Adipocyte (in vitro differentiated cells): ENCODE data around the gene CFAP74.
"Not testable (repeated sequence)": the region's sequence is repeated elsewhere in the genome, so short reads cannot be mapped to it uniquely, and the experiment has no call there.

Experiments used
- DNase-seq: peaks from one replicate; pipeline ENCODE4 v3.0.0-alpha.2; 2015; ENCODE audit warnings: low read depth
- H3K27me3 ChIP-seq: replicated peaks from 2 replicates; pipeline ENCODE4 v1.7.0; 2013; ENCODE audit warnings: mild to moderate bottlenecking, low read length, moderate library complexity; ENCODE audit not compliant: control insufficient read depth, insufficient read depth
- H3K36me3 ChIP-seq: 2 replicates; pipeline ENCODE4 v1.7.0; 2013; ENCODE audit warnings: low read length, mild to moderate bottlenecking, moderate library complexity; ENCODE audit not compliant: control insufficient read depth, insufficient read depth, severe bottlenecking
- H3K4me1 ChIP-seq: 2 replicates; pipeline ENCODE4 v1.7.0; 2013; ENCODE audit warnings: mild to moderate bottlenecking, low read length, moderate library complexity; ENCODE audit not compliant: control insufficient read depth, insufficient read depth
- H3K4me3 ChIP-seq: 2 replicates; pipeline ENCODE4 v1.7.0; 2013; ENCODE audit warnings: mild to moderate bottlenecking, low read length, moderate library complexity
- H3K9ac ChIP-seq: 2 replicates; pipeline ENCODE4 v1.7.0; 2013; ENCODE audit warnings: mild to moderate bottlenecking, low read length, moderate library complexity
- H3K9me3 ChIP-seq: 2 replicates; pipeline ENCODE4 v1.7.0; 2013; ENCODE audit warnings: mild to moderate bottlenecking, low read length, moderate library complexity; ENCODE audit not compliant: control insufficient read depth

CFAP74 gene

DNA sequence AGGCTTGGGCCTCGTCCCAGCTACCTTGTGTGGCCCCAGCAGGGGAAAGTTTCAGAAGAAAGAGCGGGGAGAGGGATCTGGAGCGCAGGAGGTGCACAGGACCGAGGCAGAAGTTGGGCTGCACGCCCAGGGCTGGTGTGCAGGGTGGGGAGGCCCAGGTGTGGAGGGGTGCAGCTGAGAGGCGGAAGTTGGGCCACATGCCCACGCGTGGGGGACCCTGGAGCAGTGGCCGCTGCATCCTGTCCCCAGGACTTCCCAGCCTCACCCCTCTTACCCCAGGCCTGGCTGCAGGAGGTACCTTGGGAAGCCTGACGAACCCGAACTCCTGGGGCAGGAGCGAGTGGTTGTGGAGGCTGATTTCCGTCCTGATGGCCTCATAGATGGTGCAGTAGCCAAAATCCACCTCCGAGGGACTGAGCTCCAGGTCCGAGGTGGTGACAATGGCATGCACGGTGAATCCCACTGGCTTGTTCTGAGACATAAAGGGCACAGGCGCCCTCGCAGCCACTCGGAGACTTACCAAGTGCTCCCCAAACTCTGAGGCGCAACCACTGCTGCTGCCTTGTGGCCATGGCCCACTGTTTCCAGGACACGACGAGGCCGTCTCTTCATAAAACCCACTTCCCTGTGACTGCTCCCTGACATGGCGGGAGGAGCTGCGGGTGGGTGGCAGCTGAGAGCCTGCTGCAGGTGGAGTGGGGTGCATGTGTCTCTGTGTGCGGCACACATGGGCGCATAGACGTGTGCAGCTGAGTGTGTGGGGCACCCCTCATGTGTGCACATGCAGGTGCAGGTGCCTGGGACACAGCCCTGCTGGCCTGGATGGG lies 64.1 kb downstream of the CFAP74 start:
- H3K9ac ChIP-seq, result no peak overlapping the region
- DNase-seq, result no peak
- H3K4me3 ChIP-seq, result no peak overlapping the region
- H3K4me1 ChIP-seq, result no peaks in the 10 kb centered on the region
- peaks cover 58% of the 10 kb centered on the region for H3K27me3 ChIP-seq
- H3K9me3 ChIP-seq, result no peaks in the 10 kb centered on the region
- no peaks in the 10 kb centered on the region for H3K36me3 ChIP-seq

GRCh38 chr1:1938613-1939295 lies 64.8 kb downstream of the CFAP74 start:
- H3K27me3 ChIP-seq, result peaks cover 56% of the 10 kb centered on the region
- no peaks in the 10 kb centered on the region for H3K36me3 ChIP-seq
- no peak overlapping the region for H3K4me3 ChIP-seq
- no peak for DNase-seq
- H3K4me1 ChIP-seq, result no peaks in the 10 kb centered on the region
- no peaks in the 10 kb centered on the region for H3K9me3 ChIP-seq
- no peak overlapping the region for H3K9ac ChIP-seq

GRCh38 chr1:1938276-1938573 lies 65.4 kb downstream of the CFAP74 start:
- Histone ChIP-seq H3K27me3 (peaks cover 51% of the 10 kb centered on the region), H3K9ac (no peak overlapping the region), H3K4me1 (no peaks in the 10 kb centered on the region), H3K36me3 (no peaks in the 10 kb centered on the region), H3K9me3 (no peaks in the 10 kb centered on the region), H3K4me3 (no peak overlapping the region)
- no peak for DNase-seq

DNA sequence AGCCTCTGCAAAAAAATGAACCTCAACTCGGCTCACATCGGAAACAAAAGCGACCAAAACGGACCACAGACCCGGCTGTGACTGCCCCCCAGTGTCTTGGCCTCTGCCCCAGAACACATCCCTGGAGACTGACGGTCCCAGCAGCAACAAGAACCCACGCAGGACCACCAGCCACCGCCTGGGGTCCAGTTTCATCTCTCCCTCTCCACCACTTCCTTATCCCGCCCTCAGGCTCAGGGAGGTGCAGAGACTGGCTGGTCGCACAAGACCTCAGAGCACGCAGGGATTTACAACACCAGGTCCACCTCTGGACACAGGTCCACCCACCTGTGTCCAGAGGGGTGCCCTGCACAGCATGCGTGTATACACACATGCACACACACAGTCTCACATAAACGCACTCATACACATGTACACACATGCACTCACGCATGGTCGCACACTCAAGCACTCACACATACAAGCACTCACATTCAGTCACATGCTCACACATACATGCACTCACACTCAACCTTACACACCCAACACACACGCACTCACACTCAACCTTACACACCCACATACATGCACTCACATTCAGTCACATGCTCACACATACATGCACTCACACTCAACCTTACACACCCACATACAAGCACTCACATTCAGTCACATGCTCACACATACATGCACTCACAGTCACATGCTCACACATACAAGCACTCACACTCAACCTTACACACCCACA lies 65.9 kb downstream of the CFAP74 start:
- Histone ChIP-seq H3K4me3 (no peak overlapping the region), H3K36me3 (no peaks in the 10 kb centered on the region), H3K9ac (no peak overlapping the region), H3K9me3 (no peaks in the 10 kb centered on the region), H3K4me1 (no peaks in the 10 kb centered on the region), H3K27me3 (peaks cover 46% of the 10 kb centered on the region)
- DNase-seq, result no peak

GRCh38 chr1:1937061-1937460 lies 66.5 kb downstream of the CFAP74 start:
- Histone ChIP-seq H3K36me3 (no peaks in the 10 kb centered on the region), H3K27me3 (peaks cover 39% of the 10 kb centered on the region), H3K4me3 (no peak overlapping the region), H3K9ac (no peak overlapping the region), H3K9me3 (no peaks in the 10 kb centered on the region), H3K4me1 (no peaks in the 10 kb centered on the region)
- DNase-seq, result no peak

DNA sequence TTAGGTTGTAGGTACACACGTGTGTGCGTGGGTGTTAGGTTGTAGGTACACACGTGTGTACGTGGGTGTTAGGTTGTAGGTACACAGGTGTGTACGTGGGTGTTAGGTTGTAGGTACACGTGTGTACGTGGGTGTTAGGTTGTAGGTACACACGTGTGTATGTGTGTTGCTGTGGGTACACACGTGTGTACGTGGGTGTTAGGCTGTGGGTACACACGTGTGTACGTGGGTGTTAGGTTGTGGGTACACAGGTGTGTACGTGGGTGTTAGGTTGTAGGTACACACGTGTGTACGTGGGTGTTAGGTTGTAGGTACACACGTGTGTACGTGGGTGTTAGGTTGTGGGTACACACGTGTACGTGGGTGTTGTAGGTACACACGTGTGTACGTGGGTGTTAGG lies 68.7 kb downstream of the CFAP74 start:
- H3K36me3 ChIP-seq, H3K4me3 ChIP-seq, H3K9me3 ChIP-seq, H3K9ac ChIP-seq, H3K4me1 ChIP-seq, DNase-seq: not testable (repeated sequence)
- peaks cover 27% of the 10 kb centered on the region for H3K27me3 ChIP-seq

- H3K27me3 ChIP-seq, result peaks cover 5% of the 10 kb centered on the region
- no peaks in the 10 kb centered on the region for H3K9me3 ChIP-seq
- H3K9ac ChIP-seq, result no peak overlapping the region
- no peaks in the 10 kb centered on the region for H3K36me3 ChIP-seq
- no peak for DNase-seq
- no peaks in the 10 kb centered on the region for H3K4me1 ChIP-seq
- H3K4me3 ChIP-seq, result no peak overlapping the region
Observed at GRCh38 chr1:1929639-1930545, 73.7 kb downstream of the CFAP74 start.

DNA sequence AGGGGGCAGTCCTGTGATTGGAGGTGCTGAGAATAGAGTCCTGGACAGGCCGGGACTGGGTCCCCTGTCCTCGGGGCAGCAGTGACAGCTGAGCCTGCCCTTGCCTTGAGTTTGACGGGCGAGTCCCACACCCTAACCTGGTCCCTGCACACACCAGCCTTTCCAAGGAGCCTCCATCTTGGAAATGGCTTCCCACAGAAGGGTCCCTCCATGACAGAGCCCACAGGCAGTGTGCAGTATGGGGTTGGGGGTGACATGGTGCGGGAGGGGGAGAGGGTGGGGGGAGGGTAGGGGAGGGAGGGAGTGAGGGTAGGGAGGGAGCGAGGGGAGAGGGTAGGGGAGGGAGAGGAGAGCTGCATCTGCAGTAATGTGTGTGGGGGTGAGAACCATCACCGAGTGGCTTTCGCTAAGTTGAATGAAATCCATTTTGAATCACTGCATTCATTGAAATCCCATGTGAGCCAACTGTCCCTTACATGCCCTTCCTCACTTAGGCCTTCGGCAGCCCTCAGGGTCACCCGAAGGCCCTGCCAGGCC lies 74.4 kb downstream of the CFAP74 start:
- Histone ChIP-seq H3K36me3 (no peaks in the 10 kb centered on the region), H3K9me3 (no peaks in the 10 kb centered on the region), H3K4me3 (no peak overlapping the region), H3K4me1 (no peaks in the 10 kb centered on the region), H3K27me3 (peaks cover 5% of the 10 kb centered on the region), H3K9ac (no peak overlapping the region)
- no peak for DNase-seq

DNA sequence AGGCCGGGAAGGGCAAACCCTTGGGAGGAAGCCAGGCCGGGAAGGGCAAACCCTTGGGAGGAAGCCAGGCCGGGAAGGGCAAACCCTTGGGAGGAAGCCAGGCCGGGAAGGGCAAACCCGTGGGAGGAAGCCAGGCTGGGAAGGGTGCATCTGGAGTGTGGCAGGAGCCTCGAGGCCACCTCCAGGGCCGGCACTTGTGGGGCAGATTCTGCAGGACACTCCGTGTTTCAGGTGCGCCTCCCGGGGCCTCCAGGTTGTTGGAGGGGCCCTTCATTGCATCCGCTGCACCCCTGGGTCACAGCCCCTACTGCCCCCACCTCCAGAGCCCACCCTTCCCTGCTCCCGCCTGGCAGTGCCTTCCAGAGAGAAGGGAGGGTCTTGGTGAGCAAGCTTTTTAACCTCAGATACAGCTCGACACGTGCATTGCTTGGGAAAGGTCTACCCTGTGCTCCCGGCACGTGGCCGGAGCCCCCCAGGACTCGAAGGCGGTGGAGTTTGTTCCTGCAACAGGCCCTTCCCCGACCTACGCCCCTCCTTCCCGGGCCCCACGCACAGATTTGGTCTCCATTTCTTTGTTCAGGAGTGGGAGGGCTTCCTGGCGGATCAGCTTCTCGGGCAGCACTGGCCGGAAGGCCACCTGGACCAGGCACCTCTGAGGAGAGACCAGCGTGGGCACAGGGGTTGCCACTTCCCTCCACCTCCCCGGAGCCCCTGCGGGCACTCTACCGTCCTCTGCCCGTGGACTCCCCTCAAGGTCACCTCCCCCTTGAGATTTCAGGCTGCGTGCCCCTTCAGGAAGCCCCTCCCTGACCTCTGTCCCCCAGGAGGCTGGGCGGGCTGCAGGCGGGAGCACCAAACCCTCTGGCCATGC lies 75.1 kb downstream of the CFAP74 start:
- no peaks in the 10 kb centered on the region for H3K36me3 ChIP-seq
- no peaks in the 10 kb centered on the region for H3K4me1 ChIP-seq
- H3K9me3 ChIP-seq, result no peaks in the 10 kb centered on the region
- DNase-seq, result no peak
- H3K4me3 ChIP-seq, result no peak overlapping the region
- H3K9ac ChIP-seq, result no peak overlapping the region
- H3K27me3 ChIP-seq, result peaks cover 5% of the 10 kb centered on the region

DNA sequence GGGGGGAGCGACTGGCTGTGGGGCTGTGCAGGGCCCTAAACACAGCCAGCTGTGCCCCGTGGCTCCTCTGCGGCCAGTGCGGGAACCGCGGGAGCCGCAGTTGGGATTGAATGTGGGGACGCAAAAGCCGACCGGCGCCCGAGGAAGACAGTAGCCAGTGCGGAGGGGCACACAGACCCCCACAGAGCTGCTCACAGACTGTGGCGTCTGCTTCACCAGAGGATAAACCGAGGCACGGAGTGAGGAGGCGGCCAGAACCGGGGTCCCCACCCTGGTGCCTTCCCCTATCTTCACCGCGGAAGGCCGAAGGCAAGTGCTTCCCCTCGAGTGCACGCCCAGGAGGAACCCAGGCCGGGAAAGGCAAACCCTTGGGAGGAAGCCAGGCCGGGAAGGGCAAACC lies 75.8 kb downstream of the CFAP74 start:
- no peak for DNase-seq
- H3K27me3 ChIP-seq, result peaks cover 5% of the 10 kb centered on the region
- no peak overlapping the region for H3K9ac ChIP-seq
- no peaks in the 10 kb centered on the region for H3K36me3 ChIP-seq
- H3K4me3 ChIP-seq, result no peak overlapping the region
- no peaks in the 10 kb centered on the region for H3K4me1 ChIP-seq
- no peaks in the 10 kb centered on the region for H3K9me3 ChIP-seq
